SK-N-SH (cell line): ENCODE measurements around the gene TMEM221.

Experiments
- CHD2 ChIP-seq: fragments of 150-350 bp; IDR thresholded peaks from 2 replicates; pipeline ENCODE4 v1.6.1; 2018; ENCODE audit warnings: low read length; ENCODE audit not compliant: partially characterized antibody
- EP300 ChIP-seq, 2 experiments: IDR thresholded peaks; 2 replicates each; pipeline versions ENCODE4 v1.4.0 to v1.6.1; 2012; ENCODE audit warnings: borderline replicate concordance in 1 of 2, low read depth in 1 of 2, low read length in 1 of 2
- FOXM1 ChIP-seq: IDR thresholded peaks from 2 replicates; pipeline ENCODE4 v1.4.0; 2012; ENCODE audit warnings: low read depth, mild to moderate bottlenecking
- JUND ChIP-seq: IDR thresholded peaks from 2 replicates; pipeline ENCODE4 v1.4.0; 2012
- MXI1 ChIP-seq: IDR thresholded peaks from 2 replicates; pipeline ENCODE4 v1.6.1; 2012; ENCODE audit warnings: mild to moderate bottlenecking, low read depth, low read length, improper control_type of control experiment
- POLR2AphosphoS5 ChIP-seq: IDR thresholded peaks from 2 replicates; pipeline ENCODE4 v1.6.1; 2012; ENCODE audit warnings: low read depth, low read length
- TEAD4 ChIP-seq: IDR thresholded peaks from 2 replicates; pipeline ENCODE4 v1.4.0; 2012; ENCODE audit warnings: mild to moderate bottlenecking, borderline replicate concordance; ENCODE audit not compliant: insufficient read depth
- TF ChIP-seq, protein P1 (sequence below): IDR thresholded peaks from 2 replicates; pipeline ENCODE4 v1.6.1; 2012; ENCODE audit warnings: mild to moderate bottlenecking, low read depth, low read length, moderate library complexity
- TF ChIP-seq, protein P2 (sequence below): fragments of 200-600 bp; sonication (generic); IDR thresholded peaks from 2 replicates; pipeline ENCODE4 v1.6.1; 2017; ENCODE audit warnings: antibody characterized with exemption, mild to moderate bottlenecking, moderate library complexity
- TF ChIP-seq, protein P3 (sequence below): IDR thresholded peaks from 2 replicates; pipeline ENCODE4 v1.4.0; 2012; ENCODE audit warnings: low read depth

DNA sequence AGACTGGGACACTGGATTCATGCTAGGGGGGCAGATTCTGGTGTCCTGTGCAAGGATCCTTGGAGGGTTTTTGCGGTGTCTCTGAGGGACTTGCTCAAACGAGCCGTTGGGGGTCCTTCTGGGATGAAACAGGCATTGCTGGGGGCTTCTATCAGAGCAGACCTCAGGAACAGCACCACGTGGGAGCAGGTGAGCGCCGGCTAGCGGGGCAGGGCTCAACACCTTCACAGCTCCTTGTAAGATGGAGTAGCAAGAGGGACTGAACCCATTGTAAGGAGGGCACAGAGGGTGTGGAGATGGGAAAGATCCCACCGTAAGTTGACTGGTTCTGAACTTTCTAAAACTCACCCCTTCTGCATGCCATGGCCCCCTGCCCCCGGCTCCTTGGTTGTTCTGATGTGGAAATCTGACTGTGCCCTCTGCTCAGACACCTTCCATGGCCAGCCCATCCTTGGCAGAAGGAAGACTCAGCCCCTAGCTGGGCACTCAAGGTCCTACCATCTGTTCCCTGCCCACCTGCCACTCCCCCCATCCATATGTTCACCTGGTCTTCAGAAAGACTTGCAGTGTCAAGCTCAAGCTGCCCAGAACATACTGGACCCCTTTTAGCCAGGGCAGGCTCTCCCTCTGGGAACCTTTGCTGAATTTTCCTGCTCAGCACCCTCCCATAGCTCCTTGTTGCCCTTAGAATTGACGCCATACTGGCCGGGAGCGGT is 23.1 kb upstream of the TMEM221 start:
- TF ChIP-seq, protein P1, sequence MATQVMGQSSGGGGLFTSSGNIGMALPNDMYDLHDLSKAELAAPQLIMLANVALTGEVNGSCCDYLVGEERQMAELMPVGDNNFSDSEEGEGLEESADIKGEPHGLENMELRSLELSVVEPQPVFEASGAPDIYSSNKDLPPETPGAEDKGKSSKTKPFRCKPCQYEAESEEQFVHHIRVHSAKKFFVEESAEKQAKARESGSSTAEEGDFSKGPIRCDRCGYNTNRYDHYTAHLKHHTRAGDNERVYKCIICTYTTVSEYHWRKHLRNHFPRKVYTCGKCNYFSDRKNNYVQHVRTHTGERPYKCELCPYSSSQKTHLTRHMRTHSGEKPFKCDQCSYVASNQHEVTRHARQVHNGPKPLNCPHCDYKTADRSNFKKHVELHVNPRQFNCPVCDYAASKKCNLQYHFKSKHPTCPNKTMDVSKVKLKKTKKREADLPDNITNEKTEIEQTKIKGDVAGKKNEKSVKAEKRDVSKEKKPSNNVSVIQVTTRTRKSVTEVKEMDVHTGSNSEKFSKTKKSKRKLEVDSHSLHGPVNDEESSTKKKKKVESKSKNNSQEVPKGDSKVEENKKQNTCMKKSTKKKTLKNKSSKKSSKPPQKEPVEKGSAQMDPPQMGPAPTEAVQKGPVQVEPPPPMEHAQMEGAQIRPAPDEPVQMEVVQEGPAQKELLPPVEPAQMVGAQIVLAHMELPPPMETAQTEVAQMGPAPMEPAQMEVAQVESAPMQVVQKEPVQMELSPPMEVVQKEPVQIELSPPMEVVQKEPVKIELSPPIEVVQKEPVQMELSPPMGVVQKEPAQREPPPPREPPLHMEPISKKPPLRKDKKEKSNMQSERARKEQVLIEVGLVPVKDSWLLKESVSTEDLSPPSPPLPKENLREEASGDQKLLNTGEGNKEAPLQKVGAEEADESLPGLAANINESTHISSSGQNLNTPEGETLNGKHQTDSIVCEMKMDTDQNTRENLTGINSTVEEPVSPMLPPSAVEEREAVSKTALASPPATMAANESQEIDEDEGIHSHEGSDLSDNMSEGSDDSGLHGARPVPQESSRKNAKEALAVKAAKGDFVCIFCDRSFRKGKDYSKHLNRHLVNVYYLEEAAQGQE = no peak
- TF ChIP-seq FOXM1 (no peak), TEAD4 (no peak), EP300 (IDR thresholded peaks at IDR 0.05; ENCODE audit: borderline replicate concordance in 1 of 2, low read depth in 1 of 2, low read length in 1 of 2) (no peak), MXI1 (no peak), POLR2AphosphoS5 (no peak), CHD2 (no peak), JUND (no peak)
- TF ChIP-seq, protein P2, sequence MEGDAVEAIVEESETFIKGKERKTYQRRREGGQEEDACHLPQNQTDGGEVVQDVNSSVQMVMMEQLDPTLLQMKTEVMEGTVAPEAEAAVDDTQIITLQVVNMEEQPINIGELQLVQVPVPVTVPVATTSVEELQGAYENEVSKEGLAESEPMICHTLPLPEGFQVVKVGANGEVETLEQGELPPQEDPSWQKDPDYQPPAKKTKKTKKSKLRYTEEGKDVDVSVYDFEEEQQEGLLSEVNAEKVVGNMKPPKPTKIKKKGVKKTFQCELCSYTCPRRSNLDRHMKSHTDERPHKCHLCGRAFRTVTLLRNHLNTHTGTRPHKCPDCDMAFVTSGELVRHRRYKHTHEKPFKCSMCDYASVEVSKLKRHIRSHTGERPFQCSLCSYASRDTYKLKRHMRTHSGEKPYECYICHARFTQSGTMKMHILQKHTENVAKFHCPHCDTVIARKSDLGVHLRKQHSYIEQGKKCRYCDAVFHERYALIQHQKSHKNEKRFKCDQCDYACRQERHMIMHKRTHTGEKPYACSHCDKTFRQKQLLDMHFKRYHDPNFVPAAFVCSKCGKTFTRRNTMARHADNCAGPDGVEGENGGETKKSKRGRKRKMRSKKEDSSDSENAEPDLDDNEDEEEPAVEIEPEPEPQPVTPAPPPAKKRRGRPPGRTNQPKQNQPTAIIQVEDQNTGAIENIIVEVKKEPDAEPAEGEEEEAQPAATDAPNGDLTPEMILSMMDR = no peak
- TF ChIP-seq, protein P3, sequence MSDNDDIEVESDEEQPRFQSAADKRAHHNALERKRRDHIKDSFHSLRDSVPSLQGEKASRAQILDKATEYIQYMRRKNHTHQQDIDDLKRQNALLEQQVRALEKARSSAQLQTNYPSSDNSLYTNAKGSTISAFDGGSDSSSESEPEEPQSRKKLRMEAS = no peak
